ENCODE data around the gene TSR1.
A peak's percentile ranks its signal among the peaks of the same experiment; 100 is the strongest.

The TSR1 gene

GRCh38 chr17:2368359-2368758, 32.1 kb upstream of the TSR1 start:
- DNase-seq = no peak

DNA sequence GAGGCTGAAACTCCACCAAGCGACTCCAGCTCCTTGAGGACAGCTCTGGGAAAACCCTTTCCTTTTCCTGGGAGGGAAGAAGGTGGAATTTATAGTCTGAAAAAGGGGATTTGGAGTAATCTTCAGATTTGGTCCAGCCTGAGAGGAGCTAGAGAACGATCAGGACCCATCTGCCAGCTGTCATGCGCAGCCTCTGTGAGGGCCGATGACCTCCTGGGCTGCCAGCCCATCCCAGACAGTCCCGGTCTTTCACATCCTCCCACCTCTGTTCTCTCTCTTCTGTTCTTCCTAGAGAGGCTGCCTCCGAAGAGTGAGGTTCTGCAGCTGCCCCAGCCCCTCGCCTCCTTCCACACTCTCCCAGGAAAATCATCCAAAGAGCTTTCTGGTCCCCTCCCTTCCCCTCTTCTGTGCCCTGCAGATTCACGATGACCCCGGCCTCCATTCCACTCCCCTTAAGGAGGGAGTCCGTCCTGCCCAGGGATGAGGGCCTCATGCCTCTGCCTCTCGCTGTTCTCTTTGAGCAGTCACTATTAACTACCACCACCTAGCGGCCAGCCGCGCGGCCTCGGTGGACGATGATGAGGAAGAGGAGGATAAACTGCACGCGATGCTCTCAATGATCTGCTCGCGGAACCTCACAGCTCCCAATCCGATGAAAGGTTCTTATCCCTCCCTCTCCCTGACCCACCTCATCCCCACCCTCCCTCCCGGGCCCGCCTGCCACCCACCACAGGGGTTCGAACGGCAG, 30.7 kb upstream of the TSR1 start:
- DNase-seq = peak; percentile 73

GRCh38 chr17:2365132-2365531, 28.9 kb upstream of the TSR1 start:
- no peak for DNase-seq

DNA sequence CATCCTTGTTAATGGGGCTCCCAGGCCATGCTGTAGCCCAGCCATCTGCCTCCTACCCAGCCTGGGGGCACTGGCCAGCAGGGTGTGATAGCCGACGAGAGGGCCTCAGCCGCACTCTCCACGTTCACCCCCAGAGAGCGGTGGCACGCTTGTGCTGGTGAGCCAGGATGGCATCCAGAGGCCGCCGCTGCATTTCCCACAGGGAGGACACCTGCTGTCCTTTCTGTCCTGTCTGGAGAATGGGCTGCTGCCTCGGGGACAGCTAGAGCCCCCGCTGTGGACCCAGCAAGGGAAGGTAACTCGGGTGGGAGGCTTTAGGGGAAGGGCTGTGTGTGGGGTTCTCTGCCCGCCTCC, 28.5 kb upstream of the TSR1 start:
- no peak for DNase-seq

GRCh38 chr17:2363851-2364762, 27.9 kb upstream of the TSR1 start:
- DNase-seq = no peak

DNA sequence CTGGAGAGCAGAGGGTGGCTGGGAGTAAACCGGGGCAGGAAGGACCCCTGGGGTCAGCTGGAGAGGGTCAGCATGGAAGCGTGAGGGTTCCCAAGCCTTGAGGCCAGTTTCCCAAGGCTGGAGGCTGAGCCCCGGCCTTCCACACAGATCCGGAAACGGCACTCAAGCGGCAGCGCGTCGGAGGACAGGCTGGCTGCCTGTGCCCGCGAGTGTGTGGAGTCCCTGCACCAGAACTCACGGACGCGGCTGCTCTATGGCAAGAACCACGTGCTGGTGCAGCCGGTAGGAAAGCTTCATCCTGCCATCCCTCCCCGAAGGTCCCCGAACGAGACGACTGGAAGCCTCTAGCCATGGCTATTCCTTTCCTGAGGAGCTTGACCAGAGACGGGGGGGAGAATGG, 27.1 kb upstream of the TSR1 start:
- DNase-seq = no peak

DNA sequence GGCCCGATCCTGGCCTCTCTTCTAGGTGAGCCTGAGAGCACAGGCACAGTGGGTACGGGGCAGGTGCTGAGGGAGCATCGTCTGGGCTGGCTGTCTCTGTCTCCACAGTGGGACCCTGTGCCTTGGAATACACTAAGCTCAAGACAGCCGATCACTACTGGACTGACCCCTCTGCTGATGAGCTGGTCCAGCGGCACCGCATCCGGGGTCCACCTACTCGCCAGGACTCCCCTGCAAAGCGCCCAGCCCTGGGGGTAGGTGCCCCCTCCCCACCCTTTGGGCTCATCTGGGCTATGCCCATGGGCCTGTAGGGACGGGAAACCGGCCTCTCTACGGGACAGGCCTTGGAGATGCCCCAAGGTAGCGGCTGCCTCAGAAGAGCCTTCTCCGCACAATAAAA, 26.6 kb upstream of the TSR1 start:
- DNase-seq = no peak

DNA sequence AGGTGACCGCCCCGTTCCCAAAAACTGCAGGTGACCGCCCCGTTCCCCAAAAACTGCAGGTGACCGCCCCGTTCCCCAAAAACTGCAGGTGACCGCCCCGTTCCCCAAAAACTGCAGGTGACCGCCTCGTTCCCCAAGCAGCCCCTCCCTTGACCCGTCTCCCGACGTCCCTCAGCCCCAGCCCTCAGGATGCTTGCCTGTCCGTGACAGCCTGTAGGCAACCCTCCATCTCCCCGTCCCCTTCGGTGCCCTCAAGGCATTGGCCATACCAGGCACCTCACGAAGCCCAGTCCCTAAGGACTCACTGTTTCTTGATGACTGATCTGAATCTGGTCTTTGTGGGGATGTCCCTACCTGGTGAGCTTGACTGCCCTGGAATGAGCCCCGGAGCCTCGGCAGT, 26.2 kb upstream of the TSR1 start:
- DNase-seq = no peak

DNA sequence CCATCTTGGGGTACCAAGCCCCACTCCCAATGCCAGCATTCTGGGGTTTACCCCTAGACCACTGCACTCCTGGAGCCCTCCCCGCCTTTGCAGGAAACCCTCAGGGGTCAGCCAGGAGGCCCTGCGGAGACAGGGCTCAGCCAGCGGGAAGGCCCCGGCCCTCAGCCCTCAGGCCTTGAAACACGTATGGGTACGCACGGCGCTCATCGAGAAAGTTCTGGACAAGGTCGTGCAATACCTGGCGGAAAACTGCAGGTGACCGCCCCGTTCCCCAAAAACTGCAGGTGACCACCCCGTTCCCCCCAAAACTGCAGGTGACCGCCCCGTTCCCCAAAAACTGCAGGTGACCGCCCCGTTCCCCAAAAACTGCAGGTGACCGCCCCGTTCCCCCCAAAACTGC, 25.8 kb upstream of the TSR1 start:
- no peak for DNase-seq

DNA sequence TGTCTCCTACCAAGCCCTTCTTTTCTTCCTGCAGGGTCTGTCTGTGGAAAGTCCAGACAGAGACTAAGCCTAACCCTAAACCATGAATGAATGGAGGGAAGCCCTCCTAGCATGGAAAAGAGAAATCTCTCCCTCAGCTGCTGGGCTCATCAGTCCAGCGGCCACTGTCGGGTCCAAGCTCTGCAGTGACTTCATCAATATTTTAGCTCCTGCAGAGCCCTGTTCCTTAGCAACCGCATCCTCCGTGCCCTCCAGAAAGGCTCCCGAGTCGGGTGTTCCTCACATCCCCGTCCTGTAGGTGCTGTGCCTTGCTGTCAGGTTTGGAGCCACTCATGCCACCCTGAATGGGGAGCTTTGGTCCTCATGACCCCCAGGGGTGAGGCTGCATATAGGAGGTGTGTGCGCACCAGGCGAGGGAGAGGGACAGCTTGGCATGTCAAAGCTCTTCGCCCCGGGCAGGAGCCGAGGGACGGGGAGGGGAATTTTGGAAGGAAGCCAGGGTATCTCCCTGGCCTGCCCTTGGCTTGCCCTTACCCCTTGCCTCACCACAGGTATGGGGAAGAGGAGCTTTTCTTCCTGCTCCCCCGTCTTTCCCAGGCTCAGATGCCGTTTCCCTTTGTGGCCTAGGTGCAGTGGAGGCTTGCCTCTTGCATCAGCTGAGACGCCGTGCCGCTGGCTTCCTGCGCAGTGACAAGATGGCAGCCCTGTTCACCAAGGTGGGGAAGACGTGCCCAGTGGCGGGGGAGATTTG, 24.9 kb upstream of the TSR1 start:
- no peak for DNase-seq

DNA sequence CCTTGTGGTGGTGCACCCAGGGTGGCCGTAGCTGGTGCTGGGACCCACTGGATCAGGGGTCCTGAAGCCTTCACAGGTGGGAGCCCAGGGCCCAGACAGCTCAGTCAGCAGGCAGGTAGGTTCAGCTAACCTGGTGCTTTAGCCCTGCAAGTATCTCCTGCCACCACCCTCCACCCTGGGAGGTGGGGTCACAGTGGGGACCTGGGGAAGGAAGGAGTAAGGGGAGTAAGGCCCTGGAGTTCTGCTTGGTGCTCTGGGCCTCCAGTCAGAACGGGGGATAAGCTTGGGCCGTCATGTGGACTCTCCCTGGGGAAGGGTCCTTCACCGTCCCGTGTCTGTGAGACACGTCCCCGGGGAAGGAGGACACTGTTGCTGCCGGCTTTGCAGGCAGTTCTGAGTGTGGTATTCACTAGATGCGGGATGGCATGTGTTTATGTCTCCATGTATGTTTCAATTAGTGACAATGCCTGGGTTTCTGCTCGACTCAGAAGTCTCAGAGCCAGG, 21.7 kb upstream of the TSR1 start:
- DNase-seq = no peak

GRCh38 chr17:2357237-2357636, 21.0 kb upstream of the TSR1 start:
- no peak for DNase-seq

DNA sequence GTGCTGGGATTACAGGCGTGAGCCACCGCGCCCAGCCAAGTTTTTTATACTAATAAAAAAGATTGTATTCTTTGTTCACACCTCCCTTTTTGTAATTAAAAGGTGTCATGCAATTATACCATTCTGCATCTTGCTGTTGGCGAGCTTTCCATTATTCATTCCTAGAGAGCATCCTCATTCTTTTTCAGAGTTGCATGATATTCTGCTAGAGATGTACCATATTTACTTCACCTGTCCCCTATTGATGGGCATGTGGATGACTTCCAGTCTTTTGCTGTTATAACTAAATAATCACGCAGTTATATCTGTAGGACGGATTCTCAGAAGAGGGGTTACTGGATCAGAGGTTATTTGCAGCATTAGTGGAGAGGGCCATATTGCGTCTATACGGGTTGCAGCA, 18.1 kb upstream of the TSR1 start:
- DNase-seq = no peak

DNA sequence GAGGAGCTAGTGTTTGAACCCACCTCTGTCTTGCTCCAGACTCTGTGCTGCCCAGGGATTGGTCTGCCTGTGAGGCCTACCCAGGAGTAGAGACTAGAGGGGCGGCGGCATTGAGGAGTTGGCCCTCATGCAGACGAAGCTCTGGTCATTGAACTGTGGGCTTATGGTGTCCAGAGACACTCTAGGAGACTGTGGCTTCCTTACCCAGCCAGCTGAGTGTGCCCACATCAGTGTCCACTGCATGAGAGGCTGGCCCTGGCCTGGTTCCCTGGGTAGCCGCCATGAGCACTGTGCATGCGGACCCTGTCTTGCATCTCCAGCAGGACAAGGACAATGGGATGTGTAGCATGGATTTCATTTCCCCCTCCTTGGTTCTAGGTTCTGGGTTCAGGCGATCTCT, 15.0 kb upstream of the TSR1 start:
- DNase-seq = no peak

DNA sequence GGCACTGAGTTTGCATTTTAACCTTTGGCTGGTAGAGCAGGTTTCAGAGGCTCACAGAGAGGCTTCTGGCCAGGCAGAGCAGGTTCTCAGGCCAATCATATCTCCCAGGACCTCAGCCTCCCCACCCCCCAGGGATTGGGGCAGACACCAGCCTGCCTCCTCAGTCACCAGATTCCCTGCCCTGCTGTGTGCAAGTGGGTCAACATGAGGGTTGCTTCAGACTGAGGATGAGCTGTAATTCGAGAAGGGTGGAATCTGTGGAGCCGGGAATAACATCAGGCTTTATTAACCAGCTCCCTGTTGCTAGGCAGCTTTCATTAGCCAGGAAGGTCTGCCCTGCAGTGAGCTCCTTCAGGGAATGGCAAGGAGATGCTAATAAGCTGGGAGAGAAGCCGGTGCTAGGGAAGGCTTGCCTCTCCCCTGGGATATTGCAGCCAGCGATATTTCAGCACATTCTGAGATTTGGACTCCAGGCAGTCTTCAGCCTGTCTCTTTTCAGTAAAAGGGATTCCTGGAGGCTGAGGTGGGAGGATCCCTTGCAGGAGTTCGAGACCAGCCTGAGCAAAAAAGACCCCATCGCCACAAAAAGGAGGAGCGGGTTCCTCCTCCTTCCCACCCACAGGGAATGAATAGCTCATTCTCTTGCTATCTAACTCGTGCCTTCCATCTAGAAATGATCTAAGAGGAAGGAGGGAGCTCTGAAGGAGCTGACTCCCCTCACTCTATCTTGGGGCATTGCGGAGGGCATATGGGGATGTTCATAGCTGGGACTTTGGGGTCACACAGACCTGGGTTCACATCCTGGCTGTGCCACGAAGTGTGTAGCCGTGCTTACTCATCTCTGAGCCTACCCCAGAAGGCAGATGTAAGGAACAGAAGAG, 11.8 kb upstream of the TSR1 start:
- DNase-seq = no peak

GRCh38 chr17:2346475-2346874, 10.2 kb upstream of the TSR1 start:
- DNase-seq = no peak

- no peak for DNase-seq
Measured at GRCh38 chr17:2344528-2344927, 8.3 kb upstream of the TSR1 start.

DNA sequence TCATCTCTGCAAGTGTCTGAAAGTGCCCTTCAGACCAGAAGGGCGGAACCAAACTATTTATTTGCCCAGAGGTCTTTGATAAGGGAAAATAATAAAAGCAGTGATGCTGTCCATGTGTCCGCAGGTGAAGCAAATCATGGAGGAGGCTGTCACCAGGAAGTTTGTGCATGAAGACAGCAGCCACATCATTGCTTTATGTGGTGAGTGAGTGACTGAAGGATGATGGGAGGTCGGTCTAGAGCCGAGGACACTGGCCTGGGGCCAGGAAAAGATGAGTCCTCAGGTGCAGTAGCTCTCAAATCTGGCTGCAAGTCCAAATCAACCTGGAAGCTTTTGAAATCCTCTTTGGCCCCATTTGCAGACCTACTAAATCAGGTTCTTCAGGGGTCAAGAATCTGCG, 7.2 kb upstream of the TSR1 start:
- no peak for DNase-seq

DNA sequence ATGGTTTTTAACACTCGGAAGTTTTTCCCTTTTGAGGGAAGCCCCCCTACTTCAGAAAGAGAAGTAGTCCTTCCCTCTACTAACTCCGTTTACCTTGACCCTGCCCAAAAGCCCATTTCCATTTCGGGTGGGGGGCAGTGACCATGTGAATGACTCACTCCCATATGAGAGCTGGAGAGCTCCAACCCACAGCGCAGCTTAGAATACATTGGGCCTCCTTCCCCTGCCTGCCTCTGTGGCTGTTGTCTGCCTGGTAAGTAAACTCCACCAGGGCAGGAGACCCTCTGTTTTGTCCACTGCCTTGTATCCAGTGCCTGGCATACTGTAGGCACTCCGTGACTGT, 2.0 kb upstream of the TSR1 start:
- no peak for DNase-seq

GRCh38 chr17:2337544-2338314, 1.5 kb upstream of the TSR1 start:
- DNase-seq = peak; percentile 70

- peak; percentile 72 for DNase-seq
Measured at GRCh38 chr17:2336852-2337543, 741 bp upstream of the TSR1 start, which contains the start of gene SGSM2. TSS of gene SGSM2 (plus strand) at chr17:2337501. CDS start at chr17:2337689, 188 bp downstream.

Measured in 8988T (cell line).